Endothelial cell of umbilical vein (primary cell): ENCODE measurements around the gene MGAT4B. TPM values are rescaled to one million over a fixed set of nuclear protein-coding genes. Genes with fewer than 3 reads are reported as not detected.

Experiments
- BruUV-seq: library from RNA; stranded (reverse); fragments of 400-500 nt; replicated peaks from 2 replicates; lab custom pipeline; 2021; lab: Mats Ljungman, UMichigan
- CTCF ChIA-PET: fragments of 300-600, 350-600 bp; sonication (Branson Sonifier 250); formaldehyde crosslinking; loops from one replicate; lab custom pipeline; 2021; ENCODE audit warnings: antibody characterized with exemption, inconsistent platforms; lab: Charles Lee
- POLR2A ChIA-PET: fragments of 300-600, 350-600 bp; sonication (Branson Sonifier 250); formaldehyde crosslinking; loops from one replicate; lab custom pipeline; 2021; ENCODE audit warnings: antibody characterized with exemption, inconsistent platforms; lab: Charles Lee
- DNase-seq: peaks from one replicate; pipeline ENCODE4 v3.0.0-alpha.2; 2011; ENCODE audit warnings: low read depth, low spot score
- FAIRE-seq: peaks from 2 replicates; lab custom pipeline; 2011; peaks lifted over from hg19 to GRCh38; lab: Jason Lieb, UNC
- H2AFZ ChIP-seq: 2 replicates; pipeline ENCODE4 v1.6.0; 2012; ENCODE audit warnings: low read depth, low read length, control low read depth, inconsistent platforms
- H3K27ac ChIP-seq: 2 replicates; pipeline ENCODE4 v1.5.1; 2011; ENCODE audit warnings: low read depth, mild to moderate bottlenecking, control low read depth, low read length, moderate library complexity; ENCODE audit not compliant: insufficient read depth
- H3K27me3 ChIP-seq, 2 experiments: 2 replicates each; pipeline versions ENCODE4 v1.6.0 to v1.6.1; 2011; ENCODE audit warnings: low read length in 2 of 2, mixed read lengths in 1 of 2; ENCODE audit not compliant: control insufficient read depth in 2 of 2, insufficient read depth in 2 of 2
- H3K36me3 ChIP-seq, 2 experiments: 2 replicates in 1 of 2; 3 replicates in 1 of 2; pipeline ENCODE4 v1.5.1; 2011; ENCODE audit warnings: low read length in 2 of 2, mild to moderate bottlenecking in 1 of 2, moderate library complexity in 1 of 2; ENCODE audit not compliant: control insufficient read depth in 2 of 2, insufficient read depth in 2 of 2; ENCODE audit errors: extremely low read depth in 1 of 2
- H3K4me1 ChIP-seq: 3 replicates; pipeline ENCODE4 v1.5.1; 2011; ENCODE audit warnings: mild to moderate bottlenecking, low read length; ENCODE audit not compliant: control insufficient read depth, insufficient read depth; ENCODE audit errors: extremely low read depth
- H3K4me2 ChIP-seq: 2 replicates; pipeline ENCODE4 v1.6.1; 2011; ENCODE audit warnings: low read length, control low read depth, mixed read lengths; ENCODE audit not compliant: insufficient read depth
- H3K4me3 ChIP-seq, 3 experiments: fragments of 200-600 bp in 1 of 3; sonication (generic), shearing (Covaris generic) in 1 of 3; replicated peaks in 1 of 3; 2 replicates each; pipeline ENCODE4 v1.5.1; 2011 to 2016; ENCODE audit warnings: control low read depth in 3 of 3, low read length in 3 of 3, mild to moderate bottlenecking in 2 of 3, inconsistent platforms in 1 of 3, low read depth in 1 of 3, moderate library complexity in 1 of 3; ENCODE audit not compliant: insufficient read depth in 1 of 3
- H3K79me2 ChIP-seq: 2 replicates; pipeline ENCODE4 v1.6.0; 2012; ENCODE audit warnings: low read length, inconsistent platforms; ENCODE audit not compliant: control insufficient read depth, insufficient read depth
- H3K9ac ChIP-seq: replicated peaks from 2 replicates; pipeline ENCODE3; 2011; ENCODE audit warnings: low read length, control low read depth; ENCODE audit not compliant: insufficient read depth; ENCODE audit errors: extremely low read depth
- H3K9me1 ChIP-seq: replicated peaks from 3 replicates; pipeline ENCODE4 v1.6.0; 2011; ENCODE audit warnings: mild to moderate bottlenecking, low read length; ENCODE audit not compliant: control insufficient read depth, insufficient read depth; ENCODE audit errors: extremely low read depth
- H3K9me3 ChIP-seq: replicated peaks from 2 replicates; pipeline ENCODE4 v1.5.1; 2012; ENCODE audit warnings: low read length, inconsistent platforms; ENCODE audit not compliant: control insufficient read depth, insufficient read depth
- H4K20me1 ChIP-seq: replicated peaks from 2 replicates; pipeline ENCODE3; 2011; ENCODE audit warnings: mild to moderate bottlenecking, low read length; ENCODE audit not compliant: control insufficient read depth, insufficient read depth; ENCODE audit errors: extremely low read depth
- EZH2 ChIP-seq: IDR thresholded peaks from 2 replicates; pipeline ENCODE4 v1.6.1; 2012; ENCODE audit warnings: borderline replicate concordance, low read depth, mild to moderate bottlenecking, moderate library complexity, low read length, inconsistent platforms; ENCODE audit not compliant: severe bottlenecking
- FOS ChIP-seq: IDR thresholded peaks from 2 replicates; pipeline ENCODE4 v1.6.1; 2011; ENCODE audit warnings: mild to moderate bottlenecking, low read length, moderate library complexity, borderline replicate concordance; ENCODE audit not compliant: insufficient read depth
- GATA2 ChIP-seq: IDR thresholded peaks from 2 replicates; pipeline ENCODE4 v1.7.0; 2011; ENCODE audit warnings: low read depth, mild to moderate bottlenecking, moderate library complexity, mixed read lengths, low read length; ENCODE audit not compliant: insufficient read length, insufficient read depth
- JUN ChIP-seq: IDR thresholded peaks from 2 replicates; pipeline ENCODE4 v1.6.1; 2011; ENCODE audit warnings: borderline replicate concordance, low read depth; ENCODE audit not compliant: insufficient read length, insufficient read depth
- MYC ChIP-seq: IDR thresholded peaks from one replicate; pipeline ENCODE4 v1.6.1; 2011; ENCODE audit warnings: mild to moderate bottlenecking, low read depth, low read length
- POLR2A ChIP-seq: IDR thresholded peaks from 2 replicates; pipeline ENCODE4 v1.6.1; 2012; ENCODE audit warnings: low read depth, mild to moderate bottlenecking, control low read depth, low read length
- POLR2AphosphoS5 ChIP-seq: IDR thresholded peaks from 2 replicates; pipeline ENCODE4 v1.6.1; 2012; ENCODE audit warnings: low read depth, mild to moderate bottlenecking, control low read depth, low read length, moderate library complexity; ENCODE audit not compliant: insufficient read depth
- dilution Hi-C: fragments of 300-500 bp; cut with MboI; formaldehyde crosslinking; loops from one replicate; pipeline ENCODE4 v1.15.0; 2019; ENCODE audit warnings: low sequenced_read_pairs; ENCODE audit not compliant: extremely low pct_ligation_motif_present
- intact Hi-C: fragments of 100-400 bp; cut with micrococcal nuclease; formaldehyde crosslinking; loops from one replicate; pipeline ENCODE4 v1.10.0; 2022
- polyA plus RNA-seq, 4 experiments: library from polyadenylated mRNA; depleted of rRNA in 3 of 4; stranded (reverse) in 3 of 4; unstranded in 1 of 4; fragments of >200 nt; gene quantifications; 2 replicates each; pipeline versions ENCODE4 v1.2.1 to v1.2.3, GENCODE V29; 2011 to 2012; ENCODE audit warnings: missing spikeins in 1 of 4
- total RNA-seq: library from RNA; stranded (reverse); gene quantifications from 2 replicates; pipeline ENCODE4 v1.2.3, GENCODE V29; 2021
- TF ChIP-seq, protein P1 (sequence below): IDR thresholded peaks from 2 replicates; pipeline ENCODE4 v1.6.1; 2011; ENCODE audit not compliant: insufficient read depth, insufficient read length
- TF ChIP-seq, protein P2 (sequence below), 2 donors: IDR thresholded peaks; 1 replicate in 1 of 2; 2 replicates in 1 of 2; pipeline ENCODE4 v1.5.1; 2011; ENCODE audit warnings: low read length in 2 of 2, mild to moderate bottlenecking in 2 of 2, moderate library complexity in 2 of 2, control low read depth in 1 of 2, inconsistent platforms in 1 of 2, low read depth in 1 of 2; ENCODE audit not compliant: insufficient read depth in 1 of 2; ENCODE audit errors: extremely low read depth in 1 of 2

Gene MGAT4B
- total and polyA plus RNA-seq, 2 donors (not counting 3 experiments of a cell fraction or from before 2014, with no cell fraction given): 243 TPM

DNA sequence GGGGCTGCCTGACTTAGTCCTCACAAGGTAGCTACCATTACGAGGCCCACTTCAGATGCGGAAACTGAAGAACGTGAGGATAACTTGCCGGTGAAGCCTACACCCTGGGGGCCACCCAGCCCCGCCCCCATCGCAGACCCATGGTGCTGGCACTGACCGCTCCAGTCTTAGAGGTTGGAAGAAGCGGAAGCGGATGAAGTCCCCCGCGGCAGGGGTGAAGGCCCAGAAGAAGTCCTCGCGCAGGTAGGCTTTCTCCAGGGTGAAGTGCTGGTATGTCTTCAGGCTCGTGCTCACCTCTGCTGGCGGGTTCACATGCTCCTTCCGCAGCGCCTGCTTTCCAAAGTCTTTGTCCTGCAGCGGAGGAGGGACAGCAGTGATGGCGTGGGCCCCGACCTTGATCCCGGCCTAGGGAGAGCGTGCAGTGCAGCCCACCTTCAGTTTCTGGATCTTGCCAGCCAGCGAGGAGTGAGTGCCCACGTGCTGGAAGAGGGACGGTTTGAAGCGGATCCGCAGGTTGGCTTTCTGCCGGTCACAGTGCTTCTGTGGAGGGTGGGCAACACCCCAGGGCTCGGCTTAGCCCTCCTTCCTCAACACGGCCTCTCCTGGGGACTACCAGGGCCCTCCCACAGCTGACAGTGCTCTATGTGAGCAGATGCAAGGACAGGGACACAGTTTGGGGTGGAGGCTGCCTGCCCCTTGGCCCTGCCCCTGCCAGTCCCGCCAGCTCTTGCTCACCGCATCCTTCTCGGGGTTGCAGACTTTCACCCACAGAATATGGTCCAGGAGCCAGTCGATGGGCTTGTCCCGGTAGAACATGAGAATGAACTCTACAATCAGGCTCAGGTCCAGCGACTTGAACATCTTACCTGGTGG is 7.7 kb downstream of the MGAT4B start:
- Histone ChIP-seq H3K27ac (no peak overlapping the region), H3K36me3 (peaks cover 10 to 41% of the 10 kb centered on the region in 2 experiments), H3K79me2 (peaks cover 10% of the 10 kb centered on the region), H3K9me3 (no peaks in the 10 kb centered on the region), H3K9ac (no peak overlapping the region), H3K4me2 (no peak overlapping the region), H2AFZ (no peak overlapping the region), H3K4me3 (no peak overlapping the region), H3K4me1 (peaks cover 11% of the 10 kb centered on the region), H4K20me1 (no peaks in the 10 kb centered on the region), H3K9me1 (no peaks in the 10 kb centered on the region), H3K27me3 (no peaks in the 10 kb centered on the region)
- DNase-seq: no peak
- POLR2A ChIA-PET: no interaction called here
- FAIRE-seq: no peak
- intact Hi-C loops (loop anchor here (10.0 kb wide), 1 partner anchor 134 kb away; no protein-coding TSS in a partner anchor), dilution Hi-C loops (no loop called here)
- no TSS peak for BruUV-seq
- TF ChIP-seq, protein P1, sequence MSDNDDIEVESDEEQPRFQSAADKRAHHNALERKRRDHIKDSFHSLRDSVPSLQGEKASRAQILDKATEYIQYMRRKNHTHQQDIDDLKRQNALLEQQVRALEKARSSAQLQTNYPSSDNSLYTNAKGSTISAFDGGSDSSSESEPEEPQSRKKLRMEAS: no peak
- no peak for TF ChIP-seq FOS
- TF ChIP-seq, protein P2, sequence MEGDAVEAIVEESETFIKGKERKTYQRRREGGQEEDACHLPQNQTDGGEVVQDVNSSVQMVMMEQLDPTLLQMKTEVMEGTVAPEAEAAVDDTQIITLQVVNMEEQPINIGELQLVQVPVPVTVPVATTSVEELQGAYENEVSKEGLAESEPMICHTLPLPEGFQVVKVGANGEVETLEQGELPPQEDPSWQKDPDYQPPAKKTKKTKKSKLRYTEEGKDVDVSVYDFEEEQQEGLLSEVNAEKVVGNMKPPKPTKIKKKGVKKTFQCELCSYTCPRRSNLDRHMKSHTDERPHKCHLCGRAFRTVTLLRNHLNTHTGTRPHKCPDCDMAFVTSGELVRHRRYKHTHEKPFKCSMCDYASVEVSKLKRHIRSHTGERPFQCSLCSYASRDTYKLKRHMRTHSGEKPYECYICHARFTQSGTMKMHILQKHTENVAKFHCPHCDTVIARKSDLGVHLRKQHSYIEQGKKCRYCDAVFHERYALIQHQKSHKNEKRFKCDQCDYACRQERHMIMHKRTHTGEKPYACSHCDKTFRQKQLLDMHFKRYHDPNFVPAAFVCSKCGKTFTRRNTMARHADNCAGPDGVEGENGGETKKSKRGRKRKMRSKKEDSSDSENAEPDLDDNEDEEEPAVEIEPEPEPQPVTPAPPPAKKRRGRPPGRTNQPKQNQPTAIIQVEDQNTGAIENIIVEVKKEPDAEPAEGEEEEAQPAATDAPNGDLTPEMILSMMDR (IDR thresholded peaks at IDR 0.05; ENCODE audit: extremely low read depth in 1 of 2, insufficient read depth in 1 of 2, low read depth in 1 of 2, low read length in 2 of 2): no peak
- TF ChIP-seq GATA2: no peak
- TF ChIP-seq JUN: no peak
- no peak for TF ChIP-seq EZH2
- no peak for TF ChIP-seq MYC
- TF ChIP-seq POLR2A: no peak
- TF ChIP-seq POLR2AphosphoS5: no peak
- CTCF ChIA-PET: interaction anchor here (8.8 kb wide), 1 partner anchor 36 kb away, joined by 103 read pairs; no protein-coding TSS in a partner anchor
